GM12878 (cell line): ENCODE data around the gene MRTFA. TPM values are rescaled to one million over a fixed set of nuclear protein-coding genes. Genes with fewer than 3 reads are reported as not detected.

Experiments used
- ATAC-seq: fragments of 200-7000 bp; cut with Tn5 transposase; 3 replicates; pipeline ENCODE4 v1.9.1; 2020; ENCODE audit warnings: mild to moderate bottlenecking, moderate library complexity
- BruUV-seq: library from RNA; stranded (reverse); fragments of 400-500 nt; replicated peaks from 2 replicates; lab custom pipeline; 2021; lab: Mats Ljungman, UMichigan
- CTCF ChIA-PET: fragments of 300-600 bp; sonication (Branson Sonifier 250); formaldehyde crosslinking; extraction: SDS; loops from one replicate; lab custom pipeline; 2021; ENCODE audit warnings: inconsistent platforms; lab: Yijun Ruan, JAX
- POLR2A ChIA-PET: fragments of 350-600 bp; formaldehyde crosslinking; extraction: SDS; loops from one replicate; lab custom pipeline; 2021; ENCODE audit warnings: inconsistent platforms; lab: Charles Lee
- RAD21 ChIA-PET: fragments of 300-600 bp; sonication (Branson Sonifier 250); formaldehyde crosslinking; loops from one replicate; lab custom pipeline; 2023; ENCODE audit warnings: antibody characterized with exemption; ENCODE audit not compliant: unreplicated experiment; lab: Charles Lee
- SMC1A ChIA-PET: fragments of 300-600 bp; sonication (Branson Sonifier 250); formaldehyde crosslinking; loops from one replicate; lab custom pipeline; 2023; ENCODE audit not compliant: unreplicated experiment, uncharacterized antibody; lab: Charles Lee
- DNase-seq: peaks from one replicate; pipeline ENCODE4 v3.0.0-alpha.2; 2011; ENCODE audit warnings: low read depth, low spot score
- FAIRE-seq: peaks from 3 replicates; lab custom pipeline; 2011; peaks lifted over from hg19 to GRCh38; lab: Jason Lieb, UNC
- H2AFZ ChIP-seq: 2 replicates; pipeline ENCODE4 v1.6.0; 2011; ENCODE audit warnings: low read depth, low read length, control low read depth; ENCODE audit not compliant: control insufficient read depth
- H3K27ac ChIP-seq: 2 replicates; pipeline ENCODE4 v1.5.1; 2011; ENCODE audit warnings: control low read depth; ENCODE audit not compliant: control insufficient read depth, insufficient read depth
- H3K27me3 ChIP-seq, 2 experiments: replicated peaks in 1 of 2; 2 replicates each; pipeline versions ENCODE4 v1.6.0 to v1.6.1; 2011; ENCODE audit warnings: low read length in 1 of 2; ENCODE audit not compliant: control insufficient read depth in 2 of 2, insufficient read depth in 2 of 2
- H3K36me3 ChIP-seq, 2 experiments: 2 replicates each; pipeline ENCODE4 v1.5.1; 2011; ENCODE audit warnings: low read length in 1 of 2; ENCODE audit not compliant: control insufficient read depth in 2 of 2, insufficient read depth in 2 of 2
- H3K4me1 ChIP-seq: 2 replicates; pipeline ENCODE4 v1.6.1; 2011; ENCODE audit warnings: mild to moderate bottlenecking, low read length, moderate library complexity, mixed read lengths; ENCODE audit not compliant: control insufficient read depth, insufficient read depth
- H3K4me2 ChIP-seq: 2 replicates; pipeline ENCODE4 v1.6.0; 2011; ENCODE audit warnings: control low read depth; ENCODE audit not compliant: control insufficient read depth, insufficient read depth
- H3K4me3 ChIP-seq: fragments of 200-600 bp; sonication (generic); 2 replicates; pipeline ENCODE4 v1.5.1; 2016
- H3K79me2 ChIP-seq: 2 replicates; pipeline ENCODE4 v1.6.0; 2011; ENCODE audit warnings: low read length; ENCODE audit not compliant: control insufficient read depth, insufficient read depth
- H3K9ac ChIP-seq: 2 replicates; pipeline ENCODE4 v1.8.0; 2011; ENCODE audit warnings: low read length, control low read depth, mixed read lengths; ENCODE audit not compliant: control insufficient read depth, insufficient read depth
- H3K9me3 ChIP-seq: replicated peaks from 3 replicates; pipeline ENCODE4 v1.5.1; 2011; ENCODE audit warnings: mild to moderate bottlenecking, low read length; ENCODE audit not compliant: control insufficient read depth, insufficient read depth
- H4K20me1 ChIP-seq: 2 replicates; pipeline ENCODE4 v1.6.0; 2011; ENCODE audit not compliant: control insufficient read depth, insufficient read depth
- BCL11A ChIP-seq: IDR thresholded peaks from 2 replicates; pipeline ENCODE4 v1.6.1; 2011; ENCODE audit warnings: low read depth, low read length
- CBX3 ChIP-seq: fragments of 200-600 bp; sonication (generic); IDR thresholded peaks from 2 replicates; pipeline ENCODE4 v1.6.1; 2016; ENCODE audit warnings: low read depth, borderline replicate concordance
- E4F1 ChIP-seq: fragments of 450-650 bp; IDR thresholded peaks from 2 replicates; pipeline ENCODE4 v1.6.1; 2018; ENCODE audit warnings: borderline replicate concordance, mild to moderate bottlenecking; ENCODE audit not compliant: partially characterized antibody
- EED ChIP-seq: sonication (generic); IDR thresholded peaks from 2 replicates; pipeline ENCODE4 v1.6.1; 2016; ENCODE audit warnings: antibody characterized with exemption, low read depth
- EZH2 ChIP-seq: IDR thresholded peaks from 2 replicates; pipeline ENCODE4 v1.6.1; 2012; ENCODE audit warnings: low read depth, mild to moderate bottlenecking, control low read depth, inconsistent platforms, low read length, borderline replicate concordance; ENCODE audit not compliant: control insufficient read depth
- GATAD2B ChIP-seq: fragments of 450-650 bp; conservative IDR thresholded peaks from 2 replicates; pipeline ENCODE4 v1.6.1; 2017; ENCODE audit warnings: low read depth, mild to moderate bottlenecking, moderate library complexity
- HDAC2 ChIP-seq: fragments of 200-600 bp; sonication (generic); IDR thresholded peaks from 2 replicates; pipeline ENCODE4 v1.6.1; 2017
- HDGF ChIP-seq: fragments of 450-650 bp; IDR thresholded peaks from 2 replicates; pipeline ENCODE4 v1.6.1; 2016; ENCODE audit warnings: antibody characterized with exemption
- KLF5 ChIP-seq: fragments of 450-650 bp; IDR thresholded peaks from 2 replicates; pipeline ENCODE4 v1.6.1; 2014; ENCODE audit warnings: mild to moderate bottlenecking; ENCODE audit not compliant: partially characterized antibody
- NFYB ChIP-seq: IDR thresholded peaks from 2 replicates; pipeline ENCODE4 v1.6.1; 2011; ENCODE audit warnings: low read depth, mild to moderate bottlenecking, low read length, improper control_type of control experiment, moderate library complexity; ENCODE audit not compliant: insufficient read depth
- NR2C1 ChIP-seq: fragments of 450-650 bp; IDR thresholded peaks from 2 replicates; pipeline ENCODE4 v1.6.1; 2017; ENCODE audit warnings: antibody characterized with exemption, mild to moderate bottlenecking, moderate library complexity
- PAX8 ChIP-seq: fragments of 450-650 bp; IDR thresholded peaks from 2 replicates; pipeline ENCODE4 v1.6.1; 2017; ENCODE audit warnings: mild to moderate bottlenecking, moderate library complexity
- RBBP5 ChIP-seq: fragments of 200-600 bp; sonication (generic); conservative IDR thresholded peaks from 2 replicates; pipeline ENCODE4 v1.6.1; 2016
- SUPT20H ChIP-seq: IDR thresholded peaks from 2 replicates; pipeline ENCODE4 v1.6.1; 2011; ENCODE audit warnings: low read depth, mild to moderate bottlenecking, low read length, moderate library complexity, borderline replicate concordance; ENCODE audit not compliant: control insufficient read depth
- USF1 ChIP-seq: IDR thresholded peaks from 2 replicates; pipeline ENCODE4 v1.6.1; 2011; ENCODE audit warnings: borderline replicate concordance, low read depth, mild to moderate bottlenecking, moderate library complexity, mixed read lengths, low read length; ENCODE audit not compliant: insufficient read depth; ENCODE audit errors: extremely low read length
- YBX1 ChIP-seq: fragments of 450-650 bp; IDR thresholded peaks from 2 replicates; pipeline ENCODE4 v1.6.1; 2016; ENCODE audit warnings: antibody characterized with exemption
- ZNF24 ChIP-seq: fragments of 450-650 bp; IDR thresholded peaks from 2 replicates; pipeline ENCODE4 v1.6.1; 2017; ENCODE audit warnings: antibody characterized with exemption, mild to moderate bottlenecking
- ZZZ3 ChIP-seq: IDR thresholded peaks from 2 replicates; pipeline ENCODE4 v1.6.1; 2011; ENCODE audit warnings: low read depth; ENCODE audit not compliant: control insufficient read depth, insufficient read length
- WGBS: methylation state at CpG from one replicate; pipeline ENCODE4 v1.1.6; 2016; ENCODE audit warnings: low lambda C conversion rate; ENCODE audit not compliant: insufficient replicate concordance, insufficient coverage; ENCODE audit errors: missing lambda C conversion rate; 5-methylcytosine and 5-hydroxymethylcytosine counted together
- in situ Hi-C: fragments of 300-500 bp; cut with MboI; formaldehyde crosslinking; loops from 9 replicates; pipeline ENCODE4 v1.14.3; 2018; ENCODE audit warnings: mixed read lengths
- intact Hi-C: fragments of 100-400 bp; cut with micrococcal nuclease; formaldehyde crosslinking; loops from one replicate; pipeline ENCODE4 v1.14.2; 2022; ENCODE audit not compliant: unreplicated experiment
- polyA plus RNA-seq, 11 experiments: library from polyadenylated mRNA; depleted of rRNA in 4 of 11; unstranded in 6 of 11; stranded (reverse) in 5 of 11; fragments of >200 nt; fragmentation: Nextera tagmentation in 4 of 11; fragmentation: Illumina TruSeq in 1 of 11; extraction: Ambion mirVana in 4 of 11; extraction: Trizol in 1 of 11; gene quantifications; 1 replicate in 1 of 11; 2 replicates in 10 of 11; pipeline versions ENCODE4 v1.2.1 to v1.2.3, GENCODE V29; 2011 to 2016; ENCODE audit warnings: inconsistent platforms in 2 of 11, missing spikeins in 2 of 11, low read depth in 1 of 11
- total RNA-seq, 4 experiments: library from RNA; depleted of rRNA in 3 of 4; stranded (reverse); fragments of >200 nt in 3 of 4; fragmentation: Illumina TruSeq in 1 of 4; extraction: Trizol in 1 of 4; gene quantifications; 2 replicates each; pipeline versions ENCODE4 v1.2.1 to v1.2.3, GENCODE V29; 2013 to 2021

MRTFA gene
- total and polyA plus RNA-seq, 10 of the 15 experiments (the other 5 are each of a cell fraction or from before 2014, with no cell fraction given), result 2.0 to 63.9 (median 17.9) TPM

- ChIA-PET SMC1A (interaction anchor here (0.7 to 1.1 kb wide), 2 partner anchors 11 to 21 kb away, joined by 3 read pairs; no protein-coding TSS in a partner anchor), CTCF (no interaction called here)
- peaks cover 32% of the 10 kb centered on the region for H3K4me1 ChIP-seq
- H3K79me2 ChIP-seq, result no peaks in the 10 kb centered on the region
- 98% methylated on average over 7 of the region's 7 CpGs for WGBS
- no peak for FAIRE-seq
- no peaks in the 10 kb centered on the region for H3K27me3 ChIP-seq
- peaks cover 14 to 32% of the 10 kb centered on the region in 2 experiments for H3K36me3 ChIP-seq
- no peak overlapping the region for H3K4me2 ChIP-seq
- in situ Hi-C loops, result no loop called here
- TF ChIP-seq PAX8 (no peak), SUPT20H (no peak), HDAC2 (no peak), ZZZ3 (no peak), KLF5 (no peak), NR2C1 (no peak), BCL11A (no peak), YBX1 (no peak), RBBP5 (no peak), EED (no peak), E4F1 (no peak), ZNF24 (no peak), GATAD2B (no peak), USF1 (no peak), NFYB (no peak), EZH2 (no peak), HDGF (no peak), CBX3 (no peak)
- TF ChIP-seq, all 136 proteins: peak for 0
- Histone ChIP-seq H3K4me3 (no peak overlapping the region), H3K27ac (no peak overlapping the region), H4K20me1 (peaks cover 2% of the 10 kb centered on the region; the same call in 1 of the 2 replicates), H3K9me3 (no peaks in the 10 kb centered on the region), H2AFZ (no peak overlapping the region), H3K9ac (no peak overlapping the region)
- intact Hi-C loops, result no loop called here
- BruUV-seq, result no TSS peak
- RAD21 ChIA-PET, result no interaction called here
- ATAC-seq (no peak), DNase-seq (no peak)
- POLR2A ChIA-PET, result interaction anchor here (1.0 kb wide), 1 partner anchor 12 kb away, joined by 3 read pairs; no protein-coding TSS in a partner anchor
These were observed 232.9 kb downstream of the MRTFA start for GRCh38 chr22:40403651-40404050.
